A549 (cell line): ENCODE data around the gene CYP4F2. TPM values are rescaled to one million over a fixed set of nuclear protein-coding genes. Genes with fewer than 3 reads are reported as not detected.

Source experiments
- ATAC-seq, 2 experiments: fragments of 200-7000 bp in 1 of 2; fragments of >200 bp in 1 of 2; cut with Nextera tagmentation in 1 of 2; cut with Tn5 transposase in 1 of 2; 3 replicates each; pipeline versions ENCODE4 v1.8.0 to v1.9.1; 2018 to 2020; ENCODE audit warnings: mild to moderate bottlenecking in 1 of 2, moderate library complexity in 1 of 2
- CTCF ChIA-PET: fragments of 300-600 bp; sonication (Branson Sonifier 250); formaldehyde crosslinking; extraction: SDS; loops from one replicate; lab custom pipeline; 2021; ENCODE audit warnings: antibody characterized with exemption, inconsistent platforms; lab: Yijun Ruan, JAX
- POLR2A ChIA-PET: fragments of 350-600 bp; formaldehyde crosslinking; extraction: SDS; loops from one replicate; lab custom pipeline; 2021; ENCODE audit warnings: antibody characterized with exemption, inconsistent platforms; lab: Yijun Ruan, JAX
- DNase-seq, 2 experiments: peaks; one replicate each; pipeline versions ENCODE4 v3.0.0 to v3.0.0-alpha.2; 2011 to 2016; ENCODE audit warnings: low read depth in 1 of 2, low spot score in 1 of 2
- FAIRE-seq: peaks from 2 replicates; lab custom pipeline; 2011; peaks lifted over from hg19 to GRCh38; lab: Jason Lieb, UNC
- H3K27ac ChIP-seq, 2 experiments: fragments of >200 bp; sonication (Bioruptor Twin); formaldehyde crosslinking; 3 replicates each; pipeline ENCODE4 v1.5.1; 2016 to 2017
- H3K4me1 ChIP-seq: fragments of >200 bp; sonication (Bioruptor Twin); formaldehyde crosslinking; 3 replicates; pipeline ENCODE4 v1.6.1; 2016
- H3K4me2 ChIP-seq: fragments of >200 bp; sonication (Bioruptor Twin); formaldehyde crosslinking; 3 replicates; pipeline ENCODE4 v1.6.1; 2016
- H3K4me3 ChIP-seq: fragments of >200 bp; sonication (Bioruptor Twin); formaldehyde crosslinking; 3 replicates; pipeline ENCODE4 v1.5.1; 2016
- H3K9me3 ChIP-seq: fragments of >200 bp; sonication (Bioruptor Twin); formaldehyde crosslinking; 3 replicates; pipeline ENCODE4 v1.6.1; 2016
- ESRRA ChIP-seq: fragments of 150-350 bp; IDR thresholded peaks from 2 replicates; pipeline ENCODE4 v1.6.1; 2014; ENCODE audit warnings: mild to moderate bottlenecking, low read length, borderline replicate concordance
- FOSB ChIP-seq: fragments of 250-450 bp; sonication (Bioruptor Pico); IDR thresholded peaks from 2 replicates; pipeline ENCODE4 v1.5.0; 2020; ENCODE audit warnings: mild to moderate bottlenecking, moderate library complexity
- HEYL ChIP-seq: fragments of 250-450 bp; sonication (Bioruptor Pico); IDR thresholded peaks from 2 replicates; pipeline ENCODE4 v1.8.0; 2021; ENCODE audit warnings: mild to moderate bottlenecking, moderate library complexity
- JUN ChIP-seq, 2 experiments: fragments of >200 bp; sonication (Bioruptor Twin); formaldehyde crosslinking; IDR thresholded peaks; 2 replicates in 1 of 2; 3 replicates in 1 of 2; pipeline ENCODE4 v1.6.1; 2016 to 2017
- KDM1A ChIP-seq: fragments of 200-600 bp; sonication (generic); IDR thresholded peaks from 2 replicates; pipeline ENCODE4 v1.6.1; 2016; ENCODE audit warnings: low read depth, mild to moderate bottlenecking
- KDM5A ChIP-seq: fragments of 200-600 bp; sonication (generic); IDR thresholded peaks from 2 replicates; pipeline ENCODE4 v1.6.1; 2016; ENCODE audit warnings: antibody characterized with exemption, mild to moderate bottlenecking
- MAZ ChIP-seq: fragments of 150-350 bp; IDR thresholded peaks from 2 replicates; pipeline ENCODE4 v1.6.1; 2014; ENCODE audit warnings: antibody characterized with exemption, low read depth, low read length, borderline replicate concordance
- MYC ChIP-seq: IDR thresholded peaks from 2 replicates; pipeline ENCODE4 v1.6.1; 2012; ENCODE audit warnings: mild to moderate bottlenecking, inconsistent platforms, low read length, improper control_type of control experiment, borderline replicate concordance
- NFE2L2 ChIP-seq: fragments of 150-350 bp; conservative IDR thresholded peaks from 2 replicates; pipeline ENCODE4 v1.6.1; 2014; ENCODE audit warnings: low read length
- TP53 ChIP-seq: fragments of 250-450 bp; sonication (Bioruptor Pico); IDR thresholded peaks from 2 replicates; pipeline ENCODE4 v1.5.0; 2021; ENCODE audit warnings: mild to moderate bottlenecking, moderate library complexity
- ZC3H11A ChIP-seq: fragments of 450-650 bp; IDR thresholded peaks from 2 replicates; pipeline ENCODE4 v1.6.1; 2014; ENCODE audit warnings: antibody characterized with exemption, mild to moderate bottlenecking
- WGBS: methylation state at CpG from one replicate; pipeline ENCODE4 v1.1.6; 2017; ENCODE audit errors: missing lambda C conversion rate; 5-methylcytosine and 5-hydroxymethylcytosine counted together
- polyA minus RNA-seq: library from RNA; depleted of rRNA, polyadenylated mRNA; stranded (reverse); fragments of >200 nt; gene quantifications from 2 replicates; pipeline ENCODE4 v1.2.3, GENCODE V29; 2011; rRNA and poly(A)+ RNA removed
- polyA plus RNA-seq, 4 experiments: library from polyadenylated mRNA; depleted of rRNA in 3 of 4; stranded (reverse); fragments of >200 nt; fragmentation: RNase III in 1 of 4; extraction: RNeasy Plus Mini Kit Qiagen cat#74134 plus additional on column Dnase treatment in 1 of 4; gene quantifications; 2 replicates in 3 of 4; 3 replicates in 1 of 4; pipeline ENCODE4 v1.2.3, GENCODE V29; 2011 to 2017
- TF ChIP-seq, protein P1 (sequence below): fragments of 250-450 bp; sonication (Bioruptor Pico); IDR thresholded peaks from 2 replicates; pipeline ENCODE4 v1.5.0; 2020; ENCODE audit warnings: low read depth, mild to moderate bottlenecking, moderate library complexity
- TF ChIP-seq, protein P2 (sequence below): fragments of >200 bp; sonication (Bioruptor Twin); formaldehyde crosslinking; IDR thresholded peaks from 3 replicates; pipeline ENCODE4 v1.5.1; 2016
- TF ChIP-seq, protein P3 (sequence below): fragments of 200-600 bp; sonication (generic); IDR thresholded peaks from 2 replicates; pipeline ENCODE4 v1.6.1; 2016; ENCODE audit warnings: antibody characterized with exemption, mild to moderate bottlenecking, moderate library complexity

Gene CYP4F2, protein sequence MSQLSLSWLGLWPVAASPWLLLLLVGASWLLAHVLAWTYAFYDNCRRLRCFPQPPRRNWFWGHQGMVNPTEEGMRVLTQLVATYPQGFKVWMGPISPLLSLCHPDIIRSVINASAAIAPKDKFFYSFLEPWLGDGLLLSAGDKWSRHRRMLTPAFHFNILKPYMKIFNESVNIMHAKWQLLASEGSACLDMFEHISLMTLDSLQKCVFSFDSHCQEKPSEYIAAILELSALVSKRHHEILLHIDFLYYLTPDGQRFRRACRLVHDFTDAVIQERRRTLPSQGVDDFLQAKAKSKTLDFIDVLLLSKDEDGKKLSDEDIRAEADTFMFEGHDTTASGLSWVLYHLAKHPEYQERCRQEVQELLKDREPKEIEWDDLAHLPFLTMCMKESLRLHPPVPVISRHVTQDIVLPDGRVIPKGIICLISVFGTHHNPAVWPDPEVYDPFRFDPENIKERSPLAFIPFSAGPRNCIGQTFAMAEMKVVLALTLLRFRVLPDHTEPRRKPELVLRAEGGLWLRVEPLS
- polyA plus RNA-seq (2011; rRNA removed): 0.33 and 0.43 TPM in 2 replicates
- polyA plus RNA-seq (2012; cell fraction: cytosol; rRNA removed): 0.08 and 0.12 TPM in 2 replicates
- polyA plus RNA-seq (2012; cell fraction: nucleus; rRNA removed): 0.30 and 0.40 TPM in 2 replicates
- polyA plus RNA-seq (2017; fragmentation: RNase III; extraction: RNeasy Plus Mini Kit Qiagen cat#74134 plus additional on column Dnase treatment): 0.07 to 0.13 TPM (median 0.07 TPM) in 3 replicates
- polyA minus RNA-seq: 1.1 and 1.3 TPM in 2 replicates

DNA sequence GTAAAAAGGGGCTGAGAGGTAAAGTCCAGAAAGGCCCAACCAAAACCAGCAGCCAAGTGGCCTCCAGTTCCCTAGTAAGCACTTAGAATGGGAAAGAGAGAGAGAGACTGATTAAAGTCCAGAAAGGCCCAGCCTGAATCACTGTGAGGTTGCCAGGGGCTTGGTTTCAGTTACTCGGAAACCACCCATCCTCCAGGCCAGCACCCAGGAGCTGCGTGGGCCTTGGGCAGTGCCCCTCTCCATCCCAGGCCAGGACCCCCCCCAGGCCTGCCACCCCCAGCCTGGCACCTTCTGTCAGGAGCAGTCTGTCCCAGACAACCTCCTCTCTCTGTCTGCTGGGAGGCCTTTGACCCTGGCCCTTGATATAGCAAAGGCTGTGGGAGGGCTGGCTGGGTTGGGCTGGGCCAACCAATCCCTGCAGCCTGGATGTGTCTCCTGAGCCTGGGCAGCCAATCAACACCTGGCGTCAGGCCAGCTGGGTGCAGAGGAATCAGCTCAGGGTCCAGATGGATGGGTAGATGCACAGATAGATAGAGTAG, at the start of gene CYP4F2:
Gene CYP4F2 (minus strand): TSS at position 337 of the 539 bp plus-strand sequence. CDS start 463 bp downstream, outside the sequence.
- ChIA-PET POLR2A (no interaction called here), CTCF (no interaction called here)
- Histone ChIP-seq H3K4me1 (no peaks in the 10 kb centered on the region), H3K4me2 (no peak within 1 kb of the TSS), H3K4me3 (no peak within 1 kb of the TSS), H3K27ac (no peak within 1 kb of the TSS), H3K9me3 (no peaks in the 10 kb centered on the region)
- FAIRE-seq (no peak), DNase-seq (no peak), ATAC-seq (no peak)
- WGBS: 56% methylated on average over 3 of the region's 3 CpGs
- no peak for TF ChIP-seq KDM1A

DNA sequence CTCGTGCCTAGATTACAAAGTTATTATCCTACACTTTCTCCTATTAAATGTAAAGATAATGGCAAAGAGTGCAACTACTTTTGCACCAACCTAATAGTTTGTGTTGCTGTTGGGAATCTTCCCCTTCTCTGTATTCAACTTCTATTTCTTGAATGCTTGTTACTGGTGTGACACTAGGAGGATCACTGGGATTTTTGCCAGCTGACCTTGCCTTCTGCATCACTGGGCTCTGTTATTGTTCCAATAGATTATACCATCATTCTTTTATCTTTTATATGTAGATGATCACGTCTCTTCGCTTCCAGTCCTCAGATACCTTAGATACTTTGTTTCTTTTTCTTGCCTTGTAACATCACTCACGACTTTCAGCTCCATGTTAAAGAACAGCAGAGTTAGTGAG, 47.4 kb upstream of the CYP4F2 start:
- no peak for ATAC-seq
- Histone ChIP-seq H3K27ac (no peak overlapping the region), H3K4me1 (no peaks in the 10 kb centered on the region), H3K9me3 (peaks cover 12% of the 10 kb centered on the region; the same call in 2 of the 3 replicates), H3K4me2 (no peak overlapping the region), H3K4me3 (no peak overlapping the region)
- TF ChIP-seq, protein P1, sequence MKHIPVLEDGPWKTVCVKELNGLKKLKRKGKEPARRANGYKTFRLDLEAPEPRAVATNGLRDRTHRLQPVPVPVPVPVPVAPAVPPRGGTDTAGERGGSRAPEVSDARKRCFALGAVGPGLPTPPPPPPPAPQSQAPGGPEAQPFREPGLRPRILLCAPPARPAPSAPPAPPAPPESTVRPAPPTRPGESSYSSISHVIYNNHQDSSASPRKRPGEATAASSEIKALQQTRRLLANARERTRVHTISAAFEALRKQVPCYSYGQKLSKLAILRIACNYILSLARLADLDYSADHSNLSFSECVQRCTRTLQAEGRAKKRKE (CRISPR knock-in tag): no peak
- no peak for TF ChIP-seq TP53 (CRISPR knock-in tag)
- no peak for TF ChIP-seq MAZ
- TF ChIP-seq MYC: no peak
- no peak for TF ChIP-seq FOSB (CRISPR knock-in tag)
- DNase-seq: no peak
- no peak for FAIRE-seq
- POLR2A ChIA-PET: no interaction called here
- CTCF ChIA-PET: no interaction called here
- WGBS: 13% methylated on average over 4 of the region's 4 CpGs

DNA sequence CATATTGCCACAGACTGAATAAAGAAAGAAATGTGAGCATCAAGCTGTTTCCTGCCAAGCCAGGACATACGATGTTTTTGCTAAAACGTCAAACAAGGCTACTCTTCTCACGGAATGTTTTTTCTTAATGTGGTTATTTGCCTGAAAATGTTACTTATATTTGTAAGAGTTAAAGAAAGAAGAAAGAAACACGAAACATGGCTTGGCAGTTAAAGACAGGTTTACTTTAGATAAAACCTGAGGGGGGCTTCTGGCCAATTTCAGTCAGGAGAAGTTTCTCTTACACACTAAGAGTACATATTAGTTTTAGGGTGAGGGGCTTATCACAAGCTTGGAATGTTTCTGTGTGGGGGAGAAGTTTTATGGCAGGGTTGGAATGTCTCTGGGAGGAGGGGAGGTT, 46.5 kb upstream of the CYP4F2 start:
- H3K9me3 ChIP-seq: peaks cover 12% of the 10 kb centered on the region; the same call in 2 of the 3 replicates
- DNase-seq: no peak
- H3K4me1 ChIP-seq: no peaks in the 10 kb centered on the region
- no peak for FAIRE-seq
- TF ChIP-seq, protein P2, sequence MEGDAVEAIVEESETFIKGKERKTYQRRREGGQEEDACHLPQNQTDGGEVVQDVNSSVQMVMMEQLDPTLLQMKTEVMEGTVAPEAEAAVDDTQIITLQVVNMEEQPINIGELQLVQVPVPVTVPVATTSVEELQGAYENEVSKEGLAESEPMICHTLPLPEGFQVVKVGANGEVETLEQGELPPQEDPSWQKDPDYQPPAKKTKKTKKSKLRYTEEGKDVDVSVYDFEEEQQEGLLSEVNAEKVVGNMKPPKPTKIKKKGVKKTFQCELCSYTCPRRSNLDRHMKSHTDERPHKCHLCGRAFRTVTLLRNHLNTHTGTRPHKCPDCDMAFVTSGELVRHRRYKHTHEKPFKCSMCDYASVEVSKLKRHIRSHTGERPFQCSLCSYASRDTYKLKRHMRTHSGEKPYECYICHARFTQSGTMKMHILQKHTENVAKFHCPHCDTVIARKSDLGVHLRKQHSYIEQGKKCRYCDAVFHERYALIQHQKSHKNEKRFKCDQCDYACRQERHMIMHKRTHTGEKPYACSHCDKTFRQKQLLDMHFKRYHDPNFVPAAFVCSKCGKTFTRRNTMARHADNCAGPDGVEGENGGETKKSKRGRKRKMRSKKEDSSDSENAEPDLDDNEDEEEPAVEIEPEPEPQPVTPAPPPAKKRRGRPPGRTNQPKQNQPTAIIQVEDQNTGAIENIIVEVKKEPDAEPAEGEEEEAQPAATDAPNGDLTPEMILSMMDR: no peak
- TF ChIP-seq ZC3H11A: no peak
- TF ChIP-seq NFE2L2: no peak
- no peak for TF ChIP-seq JUN (IDR thresholded peaks at IDR 0.05)
- no peak for TF ChIP-seq KDM5A
- TF ChIP-seq ESRRA: no peak
- TF ChIP-seq, protein P3, sequence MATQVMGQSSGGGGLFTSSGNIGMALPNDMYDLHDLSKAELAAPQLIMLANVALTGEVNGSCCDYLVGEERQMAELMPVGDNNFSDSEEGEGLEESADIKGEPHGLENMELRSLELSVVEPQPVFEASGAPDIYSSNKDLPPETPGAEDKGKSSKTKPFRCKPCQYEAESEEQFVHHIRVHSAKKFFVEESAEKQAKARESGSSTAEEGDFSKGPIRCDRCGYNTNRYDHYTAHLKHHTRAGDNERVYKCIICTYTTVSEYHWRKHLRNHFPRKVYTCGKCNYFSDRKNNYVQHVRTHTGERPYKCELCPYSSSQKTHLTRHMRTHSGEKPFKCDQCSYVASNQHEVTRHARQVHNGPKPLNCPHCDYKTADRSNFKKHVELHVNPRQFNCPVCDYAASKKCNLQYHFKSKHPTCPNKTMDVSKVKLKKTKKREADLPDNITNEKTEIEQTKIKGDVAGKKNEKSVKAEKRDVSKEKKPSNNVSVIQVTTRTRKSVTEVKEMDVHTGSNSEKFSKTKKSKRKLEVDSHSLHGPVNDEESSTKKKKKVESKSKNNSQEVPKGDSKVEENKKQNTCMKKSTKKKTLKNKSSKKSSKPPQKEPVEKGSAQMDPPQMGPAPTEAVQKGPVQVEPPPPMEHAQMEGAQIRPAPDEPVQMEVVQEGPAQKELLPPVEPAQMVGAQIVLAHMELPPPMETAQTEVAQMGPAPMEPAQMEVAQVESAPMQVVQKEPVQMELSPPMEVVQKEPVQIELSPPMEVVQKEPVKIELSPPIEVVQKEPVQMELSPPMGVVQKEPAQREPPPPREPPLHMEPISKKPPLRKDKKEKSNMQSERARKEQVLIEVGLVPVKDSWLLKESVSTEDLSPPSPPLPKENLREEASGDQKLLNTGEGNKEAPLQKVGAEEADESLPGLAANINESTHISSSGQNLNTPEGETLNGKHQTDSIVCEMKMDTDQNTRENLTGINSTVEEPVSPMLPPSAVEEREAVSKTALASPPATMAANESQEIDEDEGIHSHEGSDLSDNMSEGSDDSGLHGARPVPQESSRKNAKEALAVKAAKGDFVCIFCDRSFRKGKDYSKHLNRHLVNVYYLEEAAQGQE: no peak
- TF ChIP-seq HEYL (CRISPR knock-in tag): no peak
- CTCF ChIA-PET: no interaction called here
- ATAC-seq: no peak
- POLR2A ChIA-PET: no interaction called here
- no peak overlapping the region for H3K27ac ChIP-seq
- 20% methylated on average over 4 of the region's 4 CpGs for WGBS
- H3K4me3 ChIP-seq: no peak overlapping the region
- no peak overlapping the region for H3K4me2 ChIP-seq
